H9 (cell line): ENCODE results near the gene GPR52. TPM values are rescaled to one million over a fixed set of nuclear protein-coding genes. Genes with fewer than 3 reads are reported as not detected.

Experiments used
- DNase-seq: peaks from one replicate; pipeline ENCODE4 v3.0.0-alpha.2; 2017
- H2AFZ ChIP-seq: one replicate; pipeline ENCODE4 v1.6.1; 2013; ENCODE audit warnings: mild to moderate bottlenecking, low read length, control low read depth, moderate library complexity
- H2AK5ac ChIP-seq: 2 replicates; pipeline ENCODE4 v1.6.1; 2013; ENCODE audit warnings: low read length, control low read depth, mixed read lengths; ENCODE audit not compliant: insufficient read length
- H2BK120ac ChIP-seq: one replicate; pipeline ENCODE4 v1.6.1; 2013; ENCODE audit warnings: low read depth, mild to moderate bottlenecking, low read length, control low read depth, inconsistent platforms; ENCODE audit not compliant: poor library complexity, severe bottlenecking
- H2BK12ac ChIP-seq: 2 replicates; pipeline ENCODE4 v1.6.1; 2013; ENCODE audit warnings: low read length, control low read depth, mixed read lengths, low read depth; ENCODE audit not compliant: insufficient read length
- H2BK15ac ChIP-seq: 2 replicates; pipeline ENCODE4 v1.6.1; 2013; ENCODE audit warnings: low read depth, low read length, control low read depth
- H2BK20ac ChIP-seq: one replicate; pipeline ENCODE4 v1.6.1; 2013; ENCODE audit warnings: low read depth, mild to moderate bottlenecking, low read length, control low read depth, inconsistent platforms; ENCODE audit not compliant: poor library complexity, severe bottlenecking
- H2BK5ac ChIP-seq: 2 replicates; pipeline ENCODE4 v1.6.1; 2013; ENCODE audit warnings: low read length, control low read depth, mixed read lengths; ENCODE audit not compliant: insufficient read length
- H3K14ac ChIP-seq: 2 replicates; pipeline ENCODE4 v1.6.1; 2013; ENCODE audit warnings: low read length, control low read depth; ENCODE audit not compliant: insufficient read depth
- H3K18ac ChIP-seq: 2 replicates; pipeline ENCODE4 v1.6.1; 2013; ENCODE audit warnings: low read depth, mild to moderate bottlenecking, mixed read lengths, low read length, control low read depth; ENCODE audit not compliant: insufficient read length
- H3K23ac ChIP-seq: 2 replicates; pipeline ENCODE4 v1.6.1; 2013; ENCODE audit warnings: low read length, control low read depth, mixed read lengths, low read depth; ENCODE audit not compliant: insufficient read length
- H3K23me2 ChIP-seq: 2 replicates; pipeline ENCODE4 v1.6.1; 2013; ENCODE audit warnings: low read depth, mild to moderate bottlenecking, mixed read lengths, low read length, control low read depth; ENCODE audit not compliant: insufficient read length, poor library complexity, severe bottlenecking
- H3K27ac ChIP-seq: 2 replicates; pipeline ENCODE4 v1.5.1; 2013; ENCODE audit warnings: low read length, control low read depth, mixed read lengths, low read depth; ENCODE audit not compliant: insufficient read length
- H3K27me3 ChIP-seq: 2 replicates; pipeline ENCODE4 v1.6.1; 2013; ENCODE audit warnings: low read length, control low read depth, inconsistent platforms; ENCODE audit not compliant: insufficient read depth
- H3K4ac ChIP-seq: 2 replicates; pipeline ENCODE4 v1.6.1; 2013; ENCODE audit warnings: low read depth, mild to moderate bottlenecking, control low read depth, inconsistent platforms, low read length, moderate library complexity
- H3K4me1 ChIP-seq: 2 replicates; pipeline ENCODE4 v1.6.1; 2013; ENCODE audit warnings: low read length, control low read depth, inconsistent platforms; ENCODE audit not compliant: insufficient read depth
- H3K4me2 ChIP-seq: 2 replicates; pipeline ENCODE4 v1.6.1; 2013; ENCODE audit warnings: low read length, control low read depth, mixed read lengths; ENCODE audit not compliant: insufficient read length, insufficient read depth
- H3K56ac ChIP-seq: 2 replicates; pipeline ENCODE4 v1.6.1; 2013; ENCODE audit warnings: low read depth, mild to moderate bottlenecking, mixed read lengths, low read length, control low read depth; ENCODE audit not compliant: insufficient read length
- H3K79me1 ChIP-seq: 2 replicates; pipeline ENCODE4 v1.6.1; 2013; ENCODE audit warnings: low read depth, mild to moderate bottlenecking, moderate library complexity, low read length, control low read depth, inconsistent platforms; ENCODE audit not compliant: insufficient read depth, poor library complexity, severe bottlenecking
- H3K79me2 ChIP-seq: 2 replicates; pipeline ENCODE4 v1.6.1; 2013; ENCODE audit warnings: low read length, control low read depth, inconsistent platforms; ENCODE audit not compliant: insufficient read depth
- H3K9ac ChIP-seq: 2 replicates; pipeline ENCODE4 v1.6.1; 2013; ENCODE audit warnings: low read length, control low read depth, mixed read lengths; ENCODE audit not compliant: insufficient read length; ENCODE audit errors: extremely low read depth
- H3K9me3 ChIP-seq: one replicate; pipeline ENCODE4 v1.6.1; 2013; ENCODE audit warnings: low read depth, low read length, inconsistent platforms; ENCODE audit not compliant: control insufficient read depth
- H3T11ph ChIP-seq: one replicate; pipeline ENCODE4 v1.6.1; 2013; ENCODE audit warnings: mild to moderate bottlenecking, low read length, control low read depth, inconsistent platforms
- H4K20me1 ChIP-seq: one replicate; pipeline ENCODE4 v1.6.1; 2013; ENCODE audit not compliant: control insufficient read depth, insufficient read length, insufficient read depth
- H4K5ac ChIP-seq: 2 replicates; pipeline ENCODE4 v1.6.1; 2013; ENCODE audit warnings: low read depth, mild to moderate bottlenecking, mixed read lengths, low read length, control low read depth; ENCODE audit not compliant: insufficient read length
- H4K8ac ChIP-seq: replicated peaks from 2 replicates; pipeline ENCODE4 v1.6.1; 2013; ENCODE audit warnings: low read length, control low read depth, mixed read lengths, low read depth; ENCODE audit not compliant: insufficient read length
- H4K91ac ChIP-seq: 2 replicates; pipeline ENCODE4 v1.6.1; 2013; ENCODE audit warnings: low read depth, mild to moderate bottlenecking, moderate library complexity, mixed read lengths, low read length, control low read depth; ENCODE audit not compliant: insufficient read length
- H3K27ac Mint-ChIP-seq, 3 experiments: 2 replicates in 2 of 3; 3 replicates in 1 of 3; pipeline ENCODE4 v1.8.0; 2020 to 2021; ENCODE audit warnings: mixed read lengths in 3 of 3, mild to moderate bottlenecking in 1 of 3, moderate library complexity in 1 of 3
- H3K27me3 Mint-ChIP-seq: 2 replicates; pipeline ENCODE4 v1.8.0; 2021; ENCODE audit warnings: low read depth, mild to moderate bottlenecking, moderate library complexity, mixed read lengths
- H3K36me3 Mint-ChIP-seq, 3 experiments: 2 replicates in 2 of 3; 3 replicates in 1 of 3; pipeline ENCODE4 v1.8.0; 2020 to 2021; ENCODE audit warnings: low read depth in 3 of 3, mixed read lengths in 3 of 3; ENCODE audit not compliant: insufficient read depth in 1 of 3
- H3K4me1 Mint-ChIP-seq, 2 experiments: 2 replicates each; pipeline ENCODE4 v1.8.0; 2020; ENCODE audit warnings: mixed read lengths in 2 of 2
- H3K4me3 Mint-ChIP-seq, 2 experiments: 2 replicates in 1 of 2; 3 replicates in 1 of 2; pipeline ENCODE4 v1.8.0; 2020 to 2021; ENCODE audit warnings: mild to moderate bottlenecking in 2 of 2, mixed read lengths in 2 of 2, moderate library complexity in 1 of 2
- H3K9me3 Mint-ChIP-seq, 2 experiments: 2 replicates in 1 of 2; 3 replicates in 1 of 2; pipeline ENCODE4 v1.8.0; 2020; ENCODE audit warnings: mild to moderate bottlenecking in 2 of 2, mixed read lengths in 2 of 2, moderate library complexity in 1 of 2
- total RNA-seq: library from RNA; stranded (reverse); gene quantifications from 2 replicates; pipeline ENCODE4 v1.2.1, GENCODE V29; 2021
- TF ChIP-seq, protein P1 (sequence below): fragments of 200-600 bp; sonication (generic); conservative IDR thresholded peaks from 3 replicates; pipeline ENCODE4 v1.8.0; 2021; ENCODE audit warnings: antibody characterized with exemption, mild to moderate bottlenecking

The GPR52 gene
- total RNA-seq, 1 experiment from 2014 or later: 0.28 TPM

DNA sequence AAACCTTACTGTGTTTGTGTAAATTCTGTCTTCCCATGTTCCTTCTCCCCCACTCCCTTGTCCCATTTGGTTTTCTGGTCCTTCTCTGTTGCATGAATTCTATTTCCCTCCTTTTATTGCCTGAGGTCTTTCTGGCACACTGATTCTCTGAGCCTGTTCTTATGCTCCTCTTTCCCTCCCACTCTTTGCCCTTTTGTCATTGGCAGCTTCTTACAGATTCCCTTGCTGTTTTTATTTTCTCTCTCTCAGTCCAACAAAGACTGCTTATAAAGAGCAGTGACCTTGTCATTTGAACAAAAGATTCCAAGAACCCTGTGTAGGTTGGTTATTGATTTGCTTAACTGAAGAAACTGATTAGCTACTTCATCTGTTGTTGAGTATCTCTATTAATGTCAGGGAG, 49.7 kb downstream of the GPR52 start:
- no peak overlapping the region for H3K4ac ChIP-seq
- Mint-ChIP-seq H3K9me3 (no peaks in the 10 kb centered on the region), H3K4me3 (no peak overlapping the region), H3K27me3 (no peaks in the 10 kb centered on the region), H3K4me1 (peaks cover 5% of the 10 kb centered on the region in 2 experiments), H3K36me3 (no peaks in the 10 kb centered on the region), H3K27ac (peak overlapping the region in 2 of 3 experiments; percentile 16 to 59; a peak in 3 of 7 replicates)
- H4K5ac ChIP-seq: no peak overlapping the region
- no peaks in the 10 kb centered on the region for H3K9me3 ChIP-seq
- no peak overlapping the region for H2BK20ac ChIP-seq
- no peak overlapping the region for H3K14ac ChIP-seq
- H3K4me1 ChIP-seq: no peaks in the 10 kb centered on the region
- H3K79me1 ChIP-seq: no peaks in the 10 kb centered on the region
- no peaks in the 10 kb centered on the region for H3K27me3 ChIP-seq
- H3K4me2 ChIP-seq: no peak overlapping the region
- H4K8ac ChIP-seq: no peak overlapping the region
- no peak overlapping the region for H3K9ac ChIP-seq
- no peak overlapping the region for H3K23ac ChIP-seq
- H4K20me1 ChIP-seq: no peaks in the 10 kb centered on the region
- no peak overlapping the region for H3K56ac ChIP-seq
- H3K79me2 ChIP-seq: no peaks in the 10 kb centered on the region
- no peak overlapping the region for H3K18ac ChIP-seq
- no peak overlapping the region for H3T11ph ChIP-seq
- H2BK5ac ChIP-seq: no peak overlapping the region
- DNase-seq: no peak
- H2AK5ac ChIP-seq: no peak overlapping the region
- H2AFZ ChIP-seq: no peak overlapping the region
- H2BK12ac ChIP-seq: no peak overlapping the region
- H2BK120ac ChIP-seq: no peak overlapping the region
- H3K27ac ChIP-seq: no peak overlapping the region
- TF ChIP-seq, protein P1, sequence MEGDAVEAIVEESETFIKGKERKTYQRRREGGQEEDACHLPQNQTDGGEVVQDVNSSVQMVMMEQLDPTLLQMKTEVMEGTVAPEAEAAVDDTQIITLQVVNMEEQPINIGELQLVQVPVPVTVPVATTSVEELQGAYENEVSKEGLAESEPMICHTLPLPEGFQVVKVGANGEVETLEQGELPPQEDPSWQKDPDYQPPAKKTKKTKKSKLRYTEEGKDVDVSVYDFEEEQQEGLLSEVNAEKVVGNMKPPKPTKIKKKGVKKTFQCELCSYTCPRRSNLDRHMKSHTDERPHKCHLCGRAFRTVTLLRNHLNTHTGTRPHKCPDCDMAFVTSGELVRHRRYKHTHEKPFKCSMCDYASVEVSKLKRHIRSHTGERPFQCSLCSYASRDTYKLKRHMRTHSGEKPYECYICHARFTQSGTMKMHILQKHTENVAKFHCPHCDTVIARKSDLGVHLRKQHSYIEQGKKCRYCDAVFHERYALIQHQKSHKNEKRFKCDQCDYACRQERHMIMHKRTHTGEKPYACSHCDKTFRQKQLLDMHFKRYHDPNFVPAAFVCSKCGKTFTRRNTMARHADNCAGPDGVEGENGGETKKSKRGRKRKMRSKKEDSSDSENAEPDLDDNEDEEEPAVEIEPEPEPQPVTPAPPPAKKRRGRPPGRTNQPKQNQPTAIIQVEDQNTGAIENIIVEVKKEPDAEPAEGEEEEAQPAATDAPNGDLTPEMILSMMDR: no peak
- no peaks in the 10 kb centered on the region for H3K23me2 ChIP-seq
- no peak overlapping the region for H2BK15ac ChIP-seq
- H4K91ac ChIP-seq: no peak overlapping the region
